Kidney (tissue), 14 donors: ENCODE measurements around the gene DNAH6. TPM values are rescaled to one million over a fixed set of nuclear protein-coding genes. Genes with fewer than 3 reads are reported as not detected.

Experiments used
- DNase-seq, 5 donors: peaks; one replicate each; pipeline ENCODE4 v3.0.0-alpha.2; 2013 to 2020
- FAIRE-seq: peaks from 2 replicates; lab custom pipeline; 2012; peaks lifted over from hg19 to GRCh38; lab: Jason Lieb, UNC
- H3K27ac ChIP-seq, 2 donors: one replicate each; pipeline ENCODE4 v1.7.0; 2013; ENCODE audit warnings: low read depth in 2 of 2, low read length in 2 of 2, inconsistent platforms in 1 of 2
- H3K27me3 ChIP-seq: one replicate; pipeline ENCODE4 v1.7.1; 2013; ENCODE audit warnings: low read length, inconsistent platforms; ENCODE audit not compliant: control insufficient read depth, insufficient read depth
- H3K36me3 ChIP-seq, 3 donors: one replicate each; pipeline versions ENCODE4 v1.7.0 to v1.7.1; 2013; ENCODE audit warnings: low read length in 3 of 3, control low read depth in 1 of 3, inconsistent platforms in 1 of 3; ENCODE audit not compliant: insufficient read depth in 3 of 3, control insufficient read depth in 2 of 3
- H3K4me1 ChIP-seq, 3 donors: one replicate each; pipeline versions ENCODE4 v1.7.0 to v1.7.1; 2013; ENCODE audit warnings: low read length in 3 of 3, inconsistent platforms in 1 of 3, low read depth in 1 of 3; ENCODE audit not compliant: control insufficient read depth in 2 of 3, insufficient read depth in 2 of 3
- H3K4me3 ChIP-seq, 3 donors: one replicate each; pipeline versions ENCODE4 v1.7.0 to v1.8.1; 2013; ENCODE audit warnings: low read length in 3 of 3, control low read depth in 1 of 3, inconsistent platforms in 1 of 3
- H3K9ac ChIP-seq, 3 donors: one replicate each; pipeline versions ENCODE4 v1.7.0 to v1.7.1; 2013; ENCODE audit warnings: low read length in 3 of 3, control low read depth in 1 of 3, inconsistent platforms in 1 of 3
- H3K9me3 ChIP-seq, 3 donors: one replicate each; pipeline versions ENCODE4 v1.7.0 to v1.7.1; 2013; ENCODE audit warnings: low read length in 3 of 3, control low read depth in 1 of 3, inconsistent platforms in 1 of 3; ENCODE audit not compliant: control insufficient read depth in 2 of 3, insufficient read depth in 1 of 3
- CTCF ChIP-seq: IDR thresholded peaks from 3 replicates; pipeline ENCODE4 v1.5.1; 2012; ENCODE audit warnings: mild to moderate bottlenecking, moderate library complexity, borderline replicate concordance; ENCODE audit not compliant: insufficient read depth; ENCODE audit errors: extremely low read depth
- intact Hi-C: fragments of 100-400 bp; cut with DNase I; formaldehyde crosslinking; loops from one replicate; pipeline ENCODE4 v1.11.1; 2022
- polyA plus RNA-seq: library from polyadenylated mRNA; stranded (reverse); fragments of 350-450 nt; fragmentation: Illumina TruSeq; extraction: RNeasy Lipid Tissue Mini Kit (QIAGEN cat#74804); gene quantifications from one replicate; pipeline ENCODE4 v1.2.3, GENCODE V29; 2014; ENCODE audit warnings: low read depth, low replicate concordance; ENCODE audit not compliant: insufficient read depth
- total RNA-seq: library from RNA; stranded (reverse); fragmentation: NEBNext Ultra II Directional; extraction: Animal tissue kit (Norgen Biotek cat#: 25700); gene quantifications from one replicate; pipeline ENCODE4 v1.2.1, GENCODE V29; 2021
- donor health status: control.
- donor health status: control.
- donor health status: control.
- donor health status: control.
- donor health status: control.
- donor health status: DM: yes; HTN: yes; CAD: no.
- donor health status: Normal renal cell carcinoma (clear cell type).

Gene DNAH6
- total and polyA plus RNA-seq, 2 donors from 2014 or later, result 0.34 to 4.6 TPM

GRCh38 chr2:84711651-84712050 is 195.4 kb downstream of the DNAH6 start:
- FAIRE-seq, result no peak

GRCh38 chr2:84713441-84713840 is 197.1 kb downstream of the DNAH6 start:
- Histone ChIP-seq H3K36me3 (no peaks in the 10 kb centered on the region), H3K27me3 (no peaks in the 10 kb centered on the region), H3K9ac (no peak overlapping the region), H3K4me1 (peaks cover 0 to 4% (median 0%) of the 10 kb centered on the region in 3 donors), H3K4me3 (no peak overlapping the region), H3K9me3 (no peaks in the 10 kb centered on the region), H3K27ac (no peak overlapping the region)
- FAIRE-seq, result no peak
- DNase-seq, result no peak
- intact Hi-C loops, result no loop called here
- no peak for TF ChIP-seq CTCF

More at GRCh38 chr2:84711651-84712050, 195.4 kb downstream of the DNAH6 start:
- Histone ChIP-seq H3K4me3 (no peak overlapping the region), H3K9ac (no peak overlapping the region), H3K4me1 (peaks cover 0 to 2% (median 0%) of the 10 kb centered on the region in 3 donors), H3K36me3 (no peaks in the 10 kb centered on the region), H3K27ac (no peak overlapping the region), H3K9me3 (no peaks in the 10 kb centered on the region), H3K27me3 (no peaks in the 10 kb centered on the region)
- TF ChIP-seq CTCF, result no peak
- no peak for DNase-seq
- intact Hi-C loops, result no loop called here

GRCh38 chr2:84716564-84716963 is 200.3 kb downstream of the DNAH6 start:
- no peak for FAIRE-seq
- no peak for TF ChIP-seq CTCF

GRCh38 chr2:84717302-84717701 is 201.0 kb downstream of the DNAH6 start:
- TF ChIP-seq CTCF, result no peak
- Histone ChIP-seq H3K4me3 (no peak overlapping the region), H3K9me3 (no peaks in the 10 kb centered on the region), H3K27me3 (no peaks in the 10 kb centered on the region), H3K27ac (no peak overlapping the region), H3K4me1 (peaks cover 0 to 4% (median 0%) of the 10 kb centered on the region in 3 donors), H3K9ac (no peak overlapping the region), H3K36me3 (no peaks in the 10 kb centered on the region)
- FAIRE-seq, result no peak
- intact Hi-C loops, result no loop called here
- DNase-seq, result no peak

More at GRCh38 chr2:84716564-84716963, 200.3 kb downstream of the DNAH6 start:
- intact Hi-C loops, result no loop called here
- H3K4me1 ChIP-seq, result peaks cover 0 to 4% (median 0%) of the 10 kb centered on the region in 3 donors
- no peak for DNase-seq
- H3K27ac ChIP-seq, result no peak overlapping the region
- H3K4me3 ChIP-seq, result no peak overlapping the region
- no peaks in the 10 kb centered on the region for H3K9me3 ChIP-seq
- H3K27me3 ChIP-seq, result no peaks in the 10 kb centered on the region
- H3K36me3 ChIP-seq, result no peaks in the 10 kb centered on the region
- H3K9ac ChIP-seq, result no peak overlapping the region
